Measurements from ENCODE around the gene KIF18B. TPM values are rescaled to one million over a fixed set of nuclear protein-coding genes. Genes with fewer than 3 reads are reported as not detected.

Gene KIF18B
- total and polyA plus RNA-seq, 2 donors (not counting 3 experiments of a cell fraction or from before 2014, with no cell fraction given), result 24.5 to 50.3 TPM

- Histone ChIP-seq H3K27me3 (ENCODE audit: control insufficient read depth in 2 of 2, insufficient read depth in 2 of 2, low read length in 2 of 2) (peaks cover 0 to 9% of the 10 kb centered on the region in 2 experiments), H3K9ac (replicated peaks; ENCODE audit: extremely low read depth, insufficient read depth, low read length) (no peak overlapping the region), H4K20me1 (replicated peaks; ENCODE audit: control insufficient read depth, extremely low read depth, insufficient read depth, low read length) (no peaks in the 10 kb centered on the region), H3K9me3 (replicated peaks; ENCODE audit: control insufficient read depth, insufficient read depth, low read length) (no peaks in the 10 kb centered on the region), H3K79me2 (ENCODE audit: control insufficient read depth, insufficient read depth, low read length) (no peaks in the 10 kb centered on the region), H3K27ac (ENCODE audit: insufficient read depth, low read depth, low read length) (no peak overlapping the region), H3K36me3 (ENCODE audit: control insufficient read depth in 2 of 2, extremely low read depth in 1 of 2, insufficient read depth in 2 of 2, low read length in 2 of 2) (no peaks in the 10 kb centered on the region), H3K4me2 (ENCODE audit: insufficient read depth, low read length) (no peak overlapping the region), H2AFZ (ENCODE audit: low read depth, low read length) (no peak overlapping the region), H3K9me1 (replicated peaks; ENCODE audit: control insufficient read depth, extremely low read depth, insufficient read depth, low read length) (no peaks in the 10 kb centered on the region), H3K4me1 (ENCODE audit: control insufficient read depth, extremely low read depth, insufficient read depth, low read length) (peaks cover 12% of the 10 kb centered on the region), H3K4me3 (replicated peaks in 1 of 3; ENCODE audit: insufficient read depth in 1 of 3, low read depth in 1 of 3, low read length in 3 of 3) (no peak overlapping the region)
- DNase-seq (ENCODE audit: low read depth, low spot score), result peak; percentile 14
- CTCF ChIA-PET, result interaction anchor here (0.6 to 9.9 kb wide), 5 partner anchors 16 to 219 kb away, joined by 3 to 331 read pairs (median 7); partner anchors contain the start of genes ACBD4 and EFTUD2
- BruUV-seq (replicated peaks), result no TSS peak
- intact Hi-C loops (cut with micrococcal nuclease) (no loop called here), dilution Hi-C loops (cut with MboI; ENCODE audit: extremely low pct_ligation_motif_present, low sequenced_read_pairs) (no loop called here)
- POLR2A ChIA-PET, result no interaction called here
- no peak for TF ChIP-seq GATA2 (IDR thresholded peaks at IDR 0.05; ENCODE audit: insufficient read depth, insufficient read length, low read depth, low read length)
- TF ChIP-seq POLR2AphosphoS5 (IDR thresholded peaks at IDR 0.05; ENCODE audit: insufficient read depth, low read depth, low read length), result no peak
- no peak for TF ChIP-seq FOS (IDR thresholded peaks at IDR 0.05; ENCODE audit: borderline replicate concordance, insufficient read depth, low read length)
- TF ChIP-seq MAX (IDR thresholded peaks at IDR 0.05; ENCODE audit: insufficient read depth, insufficient read length), result no peak
- no peak for TF ChIP-seq POLR2A (IDR thresholded peaks at IDR 0.05; ENCODE audit: low read depth, low read length)
- TF ChIP-seq MYC (IDR thresholded peaks at IDR 0.05; ENCODE audit: low read depth, low read length), result no peak
- TF ChIP-seq JUN (IDR thresholded peaks at IDR 0.05; ENCODE audit: borderline replicate concordance, insufficient read depth, insufficient read length, low read depth), result no peak
- TF ChIP-seq EZH2 (IDR thresholded peaks at IDR 0.05; ENCODE audit: borderline replicate concordance, low read depth, low read length, severe bottlenecking), result no peak
- TF ChIP-seq CTCF (IDR thresholded peaks at IDR 0.05; ENCODE audit: extremely low read depth in 1 of 2, insufficient read depth in 1 of 2, low read depth in 1 of 2, low read length in 2 of 2), result no peak
- no peak for FAIRE-seq
Observed at GRCh38 chr17:44915862-44916780, 31.5 kb downstream of the KIF18B start.

Measured in endothelial cell of umbilical vein (primary cell).